ENCODE data around the gene MUCL3.
A peak's percentile ranks its signal among the peaks of the same experiment; 100 is the strongest.
"Not testable (repeated sequence)": the region's sequence is repeated elsewhere in the genome, so short reads cannot be mapped to it uniquely, and the experiment has no call there.

Gene MUCL3

GRCh38 chr6:30908700-30909099 is 32.1 kb upstream of the MUCL3 start:
- POLR2A ChIA-PET (ENCODE audit: low non-redundant PET) = no interaction called here
- CTCF ChIA-PET = no interaction called here
- no peak for DNase-seq (ENCODE audit: low spot score)

GRCh38 chr6:30910473-30910872 is 30.3 kb upstream of the MUCL3 start:
- CTCF ChIA-PET; DNase-seq (ENCODE audit: low spot score): not testable (repeated sequence)
- POLR2A ChIA-PET (ENCODE audit: low non-redundant PET) = interaction anchor here (1.2 kb wide), 1 partner anchor 27 kb away, joined by 4 read pairs; the partner anchor contains the start of gene DDR1
- peak overlapping the region; percentile 13; the same call in 1 of the 2 replicates for H3K27ac ChIP-seq

More at GRCh38 chr6:30908700-30909099, 32.1 kb upstream of the MUCL3 start:
- peak overlapping the region; percentile 69 for H3K27ac ChIP-seq
- no peak for TF ChIP-seq CTCF (conservative IDR thresholded peaks at IDR 0.05; ENCODE audit: low read depth)

- CTCF ChIA-PET = interaction anchor here (0.6 to 3.9 kb wide), 9 partner anchors 16 to 279 kb away, joined by 3 to 29 read pairs (median 4); partner anchors contain the start of gene MUCL3
- no peak for TF ChIP-seq CTCF (conservative IDR thresholded peaks at IDR 0.05; ENCODE audit: low read depth)
- DNase-seq (ENCODE audit: low spot score) = no peak
- POLR2A ChIA-PET (ENCODE audit: low non-redundant PET) = interaction anchor here (1.1 to 1.4 kb wide), 4 partner anchors 11 to 90 kb away, joined by 3 to 6 read pairs (median 4); no protein-coding TSS in a partner anchor
- peak overlapping the region; percentile 87 for H3K27ac ChIP-seq
Measured at GRCh38 chr6:30912746-30913520, 27.8 kb upstream of the MUCL3 start.

GRCh38 chr6:30913721-30914075 is 27.1 kb upstream of the MUCL3 start:
- DNase-seq (ENCODE audit: low spot score) = no peak
- ChIA-PET POLR2A (ENCODE audit: low non-redundant PET) (interaction anchor here (1.0 to 1.4 kb wide), 5 partner anchors 11 to 157 kb away, joined by 3 to 6 read pairs (median 3); no protein-coding TSS in a partner anchor), CTCF (interaction anchor here (0.6 to 3.9 kb wide), 23 partner anchors 17 to 429 kb away, joined by 3 to 29 read pairs (median 4); partner anchors contain the start of gene DDR1)
- peak overlapping the region; percentile 87 for H3K27ac ChIP-seq
- TF ChIP-seq CTCF (conservative IDR thresholded peaks at IDR 0.05; ENCODE audit: low read depth) = no peak

GRCh38 chr6:30914076-30914853 is 26.5 kb upstream of the MUCL3 start, which contains the start of gene VARS2:
Gene VARS2, plus strand, starts transcription at chr6:30914238. Its CDS starts 599 bp downstream, at chr6:30914837.
- POLR2A ChIA-PET (ENCODE audit: low non-redundant PET) = interaction anchor here (1.0 to 1.3 kb wide), 4 partner anchors 29 to 156 kb away, joined by 3 to 4 read pairs (median 3); no protein-coding TSS in a partner anchor
- CTCF ChIA-PET = interaction anchor here (0.6 to 3.9 kb wide), 29 partner anchors 18 to 430 kb away, joined by 3 to 29 read pairs (median 4); partner anchors contain the start of gene DDR1
- TF ChIP-seq CTCF (conservative IDR thresholded peaks at IDR 0.05; ENCODE audit: low read depth) = peak; percentile 76
- peak within 1 kb of the TSS; percentile 87 for H3K27ac ChIP-seq
- DNase-seq (ENCODE audit: low spot score) = peak; percentile 96

- DNase-seq (ENCODE audit: low spot score) = no peak
- POLR2A ChIA-PET (ENCODE audit: low non-redundant PET) = no interaction called here
Measured at GRCh38 chr6:30914854-30915590, 25.8 kb upstream of the MUCL3 start.

More at GRCh38 chr6:30914854-30915590, 25.8 kb upstream of the MUCL3 start:
- CTCF ChIA-PET = interaction anchor here (0.6 to 3.9 kb wide), 15 partner anchors 12 to 251 kb away, joined by 3 to 29 read pairs (median 4); partner anchors contain the start of gene CDSN
- TF ChIP-seq CTCF (conservative IDR thresholded peaks at IDR 0.05; ENCODE audit: low read depth) = no peak
- peak overlapping the region; percentile 87 for H3K27ac ChIP-seq
